HepG2 (cell line): Measurements from ENCODE around the gene ADARB1. TPM values are rescaled to one million over a fixed set of nuclear protein-coding genes. Genes with fewer than 3 reads are reported as not detected.

ENCODE experiments used
- ATAC-seq: fragments of 200-7000 bp; cut with Tn5 transposase; 3 replicates; pipeline ENCODE4 v1.9.1; 2020; ENCODE audit warnings: mild to moderate bottlenecking, moderate library complexity
- BruUV-seq: library from RNA; stranded (reverse); fragments of 400-500 nt; replicated peaks from 2 replicates; lab custom pipeline; 2021; lab: Mats Ljungman, UMichigan
- CTCF ChIA-PET: fragments of 300-600 bp; formaldehyde crosslinking; extraction: SDS; loops from one replicate; lab custom pipeline; 2021; ENCODE audit warnings: low total read pairs, inconsistent platforms, low intra/inter-chr PET ratio; lab: Yijun Ruan, JAX
- POLR2A ChIA-PET: fragments of 350-600 bp; sonication (Branson Sonifier 250); formaldehyde crosslinking; loops from one replicate; lab custom pipeline; 2020; ENCODE audit warnings: antibody characterized with exemption, inconsistent platforms; lab: Yijun Ruan, JAX
- DNase-seq: peaks from one replicate; pipeline ENCODE4 v3.0.0-alpha.2; 2015; ENCODE audit warnings: low spot score
- FAIRE-seq: peaks from 3 replicates; lab custom pipeline; 2011; peaks lifted over from hg19 to GRCh38; lab: Jason Lieb, UNC
- H2AFZ ChIP-seq: one replicate; pipeline ENCODE4 v1.6.1; 2011; ENCODE audit warnings: low read length, inconsistent platforms
- H3K27ac ChIP-seq: fragments of 300-600 bp; 3 replicates; pipeline ENCODE4 v1.8.0; 2011; ENCODE audit warnings: mixed run types, mild to moderate bottlenecking, mixed read lengths, low read length, inconsistent platforms; ENCODE audit not compliant: insufficient read depth; ENCODE audit errors: extremely low read length
- H3K27me3 ChIP-seq, 2 experiments: fragments of 200-600 bp in 1 of 2; 2 replicates in 1 of 2; 3 replicates in 1 of 2; pipeline versions ENCODE4 v1.6.0 to v1.8.0; 2011; ENCODE audit warnings: low read length in 2 of 2, mild to moderate bottlenecking in 2 of 2, moderate library complexity in 2 of 2, inconsistent platforms in 1 of 2; ENCODE audit not compliant: insufficient read depth in 2 of 2, control insufficient read depth in 1 of 2
- H3K36me3 ChIP-seq, 2 experiments: fragments of 200-600 bp in 1 of 2; replicated peaks in 1 of 2; 2 replicates in 1 of 2; 3 replicates in 1 of 2; pipeline versions ENCODE4 v1.5.1 to v1.8.0; 2011; ENCODE audit warnings: low read length in 2 of 2, inconsistent platforms in 1 of 2; ENCODE audit not compliant: insufficient read depth in 2 of 2, control insufficient read depth in 1 of 2
- H3K4me1 ChIP-seq: 2 replicates; pipeline ENCODE4 v1.5.1; 2012; ENCODE audit warnings: low read length, inconsistent platforms; ENCODE audit not compliant: insufficient read depth
- H3K4me2 ChIP-seq: 2 replicates; pipeline ENCODE4 v1.6.0; 2011; ENCODE audit warnings: low read depth, low read length, inconsistent platforms
- H3K4me3 ChIP-seq, 3 experiments: fragments of 200-600 bp in 1 of 3; sonication (generic), shearing (Covaris generic) in 1 of 3; replicated peaks in 1 of 3; 2 replicates each; pipeline ENCODE4 v1.5.1; 2011 to 2016; ENCODE audit warnings: low read length in 3 of 3, inconsistent platforms in 2 of 3, low read depth in 2 of 3, mild to moderate bottlenecking in 2 of 3, control low read depth in 1 of 3, mixed read lengths in 1 of 3; ENCODE audit not compliant: insufficient read depth in 1 of 3
- H3K79me2 ChIP-seq: one replicate; pipeline ENCODE4 v1.6.1; 2011; ENCODE audit warnings: low read length, inconsistent platforms; ENCODE audit not compliant: insufficient read depth
- H3K9ac ChIP-seq: 2 replicates; pipeline ENCODE4 v1.6.0; 2011; ENCODE audit warnings: mild to moderate bottlenecking, low read depth, low read length, inconsistent platforms; ENCODE audit not compliant: insufficient read depth
- H3K9me3 ChIP-seq: 2 replicates; pipeline ENCODE4 v1.5.1; 2012; ENCODE audit warnings: mild to moderate bottlenecking, low read length
- H4K20me1 ChIP-seq: 2 replicates; pipeline ENCODE4 v1.6.0; 2011; ENCODE audit warnings: inconsistent platforms, mild to moderate bottlenecking, low read length, moderate library complexity; ENCODE audit not compliant: insufficient read depth
- ATRX ChIP-seq: sonication (generic); formaldehyde crosslinking; IDR thresholded peaks from 2 replicates; pipeline ENCODE4 v1.4.0; 2020; ENCODE audit warnings: missing genetic modification reagents, borderline replicate concordance
- ERF ChIP-seq: IDR thresholded peaks from 2 replicates; pipeline ENCODE4 v1.6.1; 2018; ENCODE audit warnings: missing biosample characterization, missing genetic modification reagents
- FOXK2 ChIP-seq: fragments of 450-650 bp; IDR thresholded peaks from 2 replicates; pipeline ENCODE4 v1.6.1; 2016
- FOXP4 ChIP-seq: sonication (generic); formaldehyde crosslinking; IDR thresholded peaks from 2 replicates; pipeline ENCODE4 v1.4.0; 2020; ENCODE audit warnings: missing genetic modification reagents
- IKZF1 ChIP-seq: fragments of 450-650 bp; IDR thresholded peaks from 2 replicates; pipeline ENCODE4 v1.7.1; 2016
- JARID2 ChIP-seq: sonication (generic); formaldehyde crosslinking; IDR thresholded peaks from 2 replicates; pipeline ENCODE4 v1.8.1; 2023; ENCODE audit warnings: missing genetic modification reagents, inconsistent platforms; ENCODE audit not compliant: insufficient replicate concordance
- MBNL3 ChIP-seq: fragments of 250-450 bp; sonication (Bioruptor Pico); conservative IDR thresholded peaks from 2 replicates; pipeline ENCODE4 v1.8.0; 2022; ENCODE audit warnings: mild to moderate bottlenecking, inconsistent platforms
- ZBTB4 ChIP-seq: sonication (generic); formaldehyde crosslinking; IDR thresholded peaks from 2 replicates; pipeline ENCODE4 v1.4.0; 2020; ENCODE audit warnings: missing genetic modification reagents, mild to moderate bottlenecking, borderline replicate concordance
- ZMYM3 ChIP-seq: sonication (generic); formaldehyde crosslinking; IDR thresholded peaks from 2 replicates; pipeline ENCODE4 v1.5.1; 2020; ENCODE audit warnings: mild to moderate bottlenecking, missing genetic modification reagents
- ZNF317 ChIP-seq: sonication (generic); formaldehyde crosslinking; IDR thresholded peaks from 2 replicates; pipeline ENCODE4 v1.5.0; 2020; ENCODE audit warnings: mild to moderate bottlenecking, missing genetic modification reagents
- ZNF790 ChIP-seq: sonication (generic); formaldehyde crosslinking; IDR thresholded peaks from 2 replicates; pipeline ENCODE4 v1.8.0; 2022; ENCODE audit warnings: missing genetic modification reagents, mild to moderate bottlenecking, borderline replicate concordance
- WGBS: methylation state at CpG from one replicate; pipeline ENCODE4 v1.1.6; 2017; ENCODE audit warnings: low lambda C conversion rate; 5-methylcytosine and 5-hydroxymethylcytosine counted together
- in situ Hi-C: cut with HindIII; loops from 2 replicates; pipeline ENCODE4 v1.10.0; 2017; ENCODE audit warnings: low pct_unique_long_range_greater_than_20kb; ENCODE audit not compliant: extremely low pct_ligation_motif_present
- intact Hi-C: fragments of 100-400 bp; cut with micrococcal nuclease; formaldehyde crosslinking; loops from one replicate; pipeline ENCODE4 v1.10.0; 2022; ENCODE audit not compliant: unreplicated experiment
- polyA plus RNA-seq, 8 experiments: library from polyadenylated mRNA; depleted of rRNA in 3 of 8; stranded (reverse) in 7 of 8; unstranded in 1 of 8; fragments of >200 nt; fragmentation: Illumina TruSeq in 4 of 8; extraction: Trizol in 4 of 8; gene quantifications; 2 replicates each; pipeline versions ENCODE4 v1.2.1 to v1.2.3, GENCODE V29; 2011 to 2016; ENCODE audit warnings: low read depth in 4 of 8, missing spikeins in 1 of 8, mixed read lengths in 1 of 8; ENCODE audit not compliant: insufficient read depth in 1 of 8
- total RNA-seq, 5 experiments: library from RNA; depleted of rRNA; stranded (reverse); fragments of >200 nt; fragmentation: Illumina TruSeq; extraction: Trizol; gene quantifications; 2 replicates each; pipeline ENCODE4 v1.2.3, GENCODE V29; 2016; ENCODE audit warnings: low read depth in 1 of 5
- TF ChIP-seq, protein P1 (sequence below): sonication (generic); formaldehyde crosslinking; IDR thresholded peaks from 2 replicates; pipeline ENCODE4 v1.5.1; 2020; ENCODE audit warnings: missing genetic modification reagents, mild to moderate bottlenecking, borderline replicate concordance
- TF ChIP-seq, protein P2 (sequence below): sonication (generic); formaldehyde crosslinking; IDR thresholded peaks from 2 replicates; pipeline ENCODE4 v1.9.0; 2021; ENCODE audit warnings: missing genetic modification reagents, mild to moderate bottlenecking, borderline replicate concordance
- TF ChIP-seq, protein P3 (sequence below): conservative IDR thresholded peaks from 2 replicates; pipeline ENCODE4 v1.6.1; 2018; ENCODE audit warnings: missing genetic modification reagents
- TF ChIP-seq, protein P4 (sequence below): sonication (generic); formaldehyde crosslinking; IDR thresholded peaks from 2 replicates; pipeline ENCODE4 v1.4.0; 2020; ENCODE audit warnings: mild to moderate bottlenecking, low read depth, missing genetic modification reagents

The ADARB1 gene
- total and polyA plus RNA-seq, 2 of the 13 experiments (the other 11 are each of a cell fraction or from before 2014, with no cell fraction given), result 6.6 to 10.0 TPM

- peaks cover 14% of the 10 kb centered on the region for H3K4me1 ChIP-seq
- H3K4me2 ChIP-seq, result no peak overlapping the region
- H3K4me3 ChIP-seq, result no peak overlapping the region
- no peak for FAIRE-seq
- H3K27me3 ChIP-seq, result peaks cover 1 to 11% of the 10 kb centered on the region in 2 experiments; a peak in 3 of 5 replicates
- H3K36me3 ChIP-seq, result peaks cover 14 to 38% of the 10 kb centered on the region in 2 experiments
- DNase-seq, result no peak
- intact Hi-C loops (no loop called here), in situ Hi-C loops (no loop called here)
- H3K9ac ChIP-seq, result no peak overlapping the region
- ATAC-seq, result no peak
- WGBS, result 100% methylated on average over 4 of the region's 6 CpGs
- H4K20me1 ChIP-seq, result 0 out of 2 replicates have a peak, but pooled peaks cover 3% of the 10 kb centered on the region
- H2AFZ ChIP-seq, result no peak overlapping the region
- ChIA-PET POLR2A (no interaction called here), CTCF (no interaction called here)
- no peaks in the 10 kb centered on the region for H3K9me3 ChIP-seq
- no peak overlapping the region for H3K27ac ChIP-seq
- TF ChIP-seq, protein P1, sequence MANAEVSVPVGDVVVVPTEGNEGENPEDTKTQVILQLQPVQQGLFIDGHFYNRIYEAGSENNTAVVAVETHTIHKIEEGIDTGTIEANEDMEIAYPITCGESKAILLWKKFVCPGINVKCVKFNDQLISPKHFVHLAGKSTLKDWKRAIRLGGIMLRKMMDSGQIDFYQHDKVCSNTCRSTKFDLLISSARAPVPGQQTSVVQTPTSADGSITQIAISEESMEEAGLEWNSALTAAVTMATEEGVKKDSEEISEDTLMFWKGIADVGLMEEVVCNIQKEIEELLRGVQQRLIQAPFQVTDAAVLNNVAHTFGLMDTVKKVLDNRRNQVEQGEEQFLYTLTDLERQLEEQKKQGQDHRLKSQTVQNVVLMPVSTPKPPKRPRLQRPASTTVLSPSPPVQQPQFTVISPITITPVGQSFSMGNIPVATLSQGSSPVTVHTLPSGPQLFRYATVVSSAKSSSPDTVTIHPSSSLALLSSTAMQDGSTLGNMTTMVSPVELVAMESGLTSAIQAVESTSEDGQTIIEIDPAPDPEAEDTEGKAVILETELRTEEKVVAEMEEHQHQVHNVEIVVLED, result no peak
- TF ChIP-seq ZMYM3 (CRISPR knock-in tag) (no peak), IKZF1 (no peak), FOXP4 (CRISPR knock-in tag) (no peak), ZNF790 (CRISPR knock-in tag) (no peak), ERF (CRISPR knock-in tag) (no peak), FOXK2 (no peak), ATRX (CRISPR knock-in tag) (no peak), ZNF317 (no peak), MBNL3 (CRISPR knock-in tag) (no peak), ZBTB4 (CRISPR knock-in tag) (no peak), JARID2 (CRISPR knock-in tag) (no peak)
- TF ChIP-seq, protein P2, sequence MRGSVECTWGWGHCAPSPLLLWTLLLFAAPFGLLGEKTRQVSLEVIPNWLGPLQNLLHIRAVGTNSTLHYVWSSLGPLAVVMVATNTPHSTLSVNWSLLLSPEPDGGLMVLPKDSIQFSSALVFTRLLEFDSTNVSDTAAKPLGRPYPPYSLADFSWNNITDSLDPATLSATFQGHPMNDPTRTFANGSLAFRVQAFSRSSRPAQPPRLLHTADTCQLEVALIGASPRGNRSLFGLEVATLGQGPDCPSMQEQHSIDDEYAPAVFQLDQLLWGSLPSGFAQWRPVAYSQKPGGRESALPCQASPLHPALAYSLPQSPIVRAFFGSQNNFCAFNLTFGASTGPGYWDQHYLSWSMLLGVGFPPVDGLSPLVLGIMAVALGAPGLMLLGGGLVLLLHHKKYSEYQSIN (CRISPR knock-in tag), result no peak
- TF ChIP-seq, protein P3, sequence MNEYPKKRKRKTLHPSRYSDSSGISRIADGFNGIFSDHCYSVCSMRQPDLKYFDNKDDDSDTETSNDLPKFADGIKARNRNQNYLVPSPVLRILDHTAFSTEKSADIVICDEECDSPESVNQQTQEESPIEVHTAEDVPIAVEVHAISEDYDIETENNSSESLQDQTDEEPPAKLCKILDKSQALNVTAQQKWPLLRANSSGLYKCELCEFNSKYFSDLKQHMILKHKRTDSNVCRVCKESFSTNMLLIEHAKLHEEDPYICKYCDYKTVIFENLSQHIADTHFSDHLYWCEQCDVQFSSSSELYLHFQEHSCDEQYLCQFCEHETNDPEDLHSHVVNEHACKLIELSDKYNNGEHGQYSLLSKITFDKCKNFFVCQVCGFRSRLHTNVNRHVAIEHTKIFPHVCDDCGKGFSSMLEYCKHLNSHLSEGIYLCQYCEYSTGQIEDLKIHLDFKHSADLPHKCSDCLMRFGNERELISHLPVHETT (CRISPR knock-in tag), result no peak
- TF ChIP-seq, protein P4, sequence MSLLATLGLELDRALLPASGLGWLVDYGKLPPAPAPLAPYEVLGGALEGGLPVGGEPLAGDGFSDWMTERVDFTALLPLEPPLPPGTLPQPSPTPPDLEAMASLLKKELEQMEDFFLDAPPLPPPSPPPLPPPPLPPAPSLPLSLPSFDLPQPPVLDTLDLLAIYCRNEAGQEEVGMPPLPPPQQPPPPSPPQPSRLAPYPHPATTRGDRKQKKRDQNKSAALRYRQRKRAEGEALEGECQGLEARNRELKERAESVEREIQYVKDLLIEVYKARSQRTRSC (CRISPR knock-in tag), result no peak
- H3K79me2 ChIP-seq, result no peaks in the 10 kb centered on the region
- BruUV-seq, result no TSS peak
Measured at GRCh38 chr21:45263534-45263933, 189.2 kb downstream of the ADARB1 start.
